Measurements from ENCODE around the gene PGBD5. TPM values are rescaled to one million over a fixed set of nuclear protein-coding genes. Genes with fewer than 3 reads are reported as not detected.

Gene PGBD5
- polyA plus RNA-seq, 1 donor (not counting 4 experiments of a cell fraction or from before 2014, with no cell fraction given) = 0.28 TPM

DNA sequence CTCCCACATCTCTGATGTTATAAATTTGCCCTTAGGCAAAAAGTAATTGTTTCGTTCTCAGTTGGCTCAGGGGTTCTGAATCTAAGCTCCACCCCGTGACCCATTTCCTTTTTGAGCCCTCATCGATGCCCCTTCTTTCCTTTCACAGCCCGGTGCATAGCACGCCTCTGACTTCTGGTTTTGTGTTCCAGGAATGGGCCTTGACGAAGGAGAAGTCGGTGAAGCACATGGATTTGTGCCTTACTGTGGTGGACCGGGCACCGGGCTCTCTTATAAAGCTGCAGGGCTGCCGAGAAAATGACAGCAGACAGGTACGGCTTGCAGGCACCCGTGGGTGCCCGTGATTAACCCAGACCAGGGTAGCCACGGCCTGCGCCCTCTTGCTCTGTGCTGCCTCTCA lies 151.9 kb downstream of the PGBD5 start:
- Histone ChIP-seq H3K4me3 (ENCODE audit: control insufficient read depth in 2 of 3, extremely low read depth in 1 of 3, insufficient read depth in 2 of 3, low read depth in 1 of 3, low read length in 3 of 3) (no peak overlapping the region), H3K36me3 (ENCODE audit: control insufficient read depth in 2 of 2, extremely low read depth in 1 of 2, insufficient read depth in 2 of 2, low read length in 2 of 2) (peaks cover 24 to 33% of the 10 kb centered on the region in 2 experiments), H3K27me3 (ENCODE audit: control insufficient read depth, extremely low read depth, insufficient read depth, low read length) (no peaks in the 10 kb centered on the region), H3K9me3 (ENCODE audit: control insufficient read depth, low read depth, low read length) (no peaks in the 10 kb centered on the region), H3K9ac (ENCODE audit: control insufficient read depth, extremely low read depth, insufficient read depth, low read length) (no peak overlapping the region), H3K9me1 (ENCODE audit: control insufficient read depth, extremely low read depth, insufficient read depth, low read length) (no peaks in the 10 kb centered on the region), H3K79me2 (ENCODE audit: control insufficient read depth, insufficient read depth, low read length) (no peaks in the 10 kb centered on the region), H2AFZ (ENCODE audit: control insufficient read depth, low read length) (no peak overlapping the region), H3K4me2 (ENCODE audit: control insufficient read depth, extremely low read depth, insufficient read depth, low read depth, low read length) (no peak overlapping the region), H3K4me1 (ENCODE audit: control insufficient read depth, extremely low read depth, insufficient read depth, low read length) (no peaks in the 10 kb centered on the region), H3K27ac (ENCODE audit: control insufficient read depth, insufficient read depth, low read length) (no peak overlapping the region), H4K20me1 (ENCODE audit: control insufficient read depth, extremely low read depth, insufficient read depth, low read length) (peaks cover 2% of the 10 kb centered on the region)
- dilution Hi-C loops (cut with MboI; ENCODE audit: extremely low pct_ligation_motif_present, low sequenced_read_pairs) = no loop called here
- TF ChIP-seq CTCF (optimal IDR thresholded peaks at IDR 0.05 in 1 of 3, IDR thresholded peaks at IDR 0.05 in 1 of 3, conservative IDR thresholded peaks at IDR 0.05 in 1 of 3; ENCODE audit: extremely low read depth in 1 of 3, insufficient read depth in 2 of 3, low read length in 3 of 3) = no peak
- no peak for TF ChIP-seq EZH2 (IDR thresholded peaks at IDR 0.05; ENCODE audit: low read length)
- FAIRE-seq (no peak), DNase-seq (ENCODE audit: low read depth, low spot score) (no peak)

GRCh38 chr1:230273141-230273710 lies 152.9 kb downstream of the PGBD5 start:
- Histone ChIP-seq H3K27me3 (ENCODE audit: control insufficient read depth, extremely low read depth, insufficient read depth, low read length) (no peaks in the 10 kb centered on the region), H2AFZ (ENCODE audit: control insufficient read depth, low read length) (no peak overlapping the region), H3K9me3 (ENCODE audit: control insufficient read depth, low read depth, low read length) (no peaks in the 10 kb centered on the region), H3K9ac (ENCODE audit: control insufficient read depth, extremely low read depth, insufficient read depth, low read length) (no peak overlapping the region), H3K4me3 (ENCODE audit: control insufficient read depth in 2 of 3, extremely low read depth in 1 of 3, insufficient read depth in 2 of 3, low read depth in 1 of 3, low read length in 3 of 3) (no peak overlapping the region), H3K36me3 (ENCODE audit: control insufficient read depth in 2 of 2, extremely low read depth in 1 of 2, insufficient read depth in 2 of 2, low read length in 2 of 2) (peaks cover 21 to 32% of the 10 kb centered on the region in 2 experiments), H3K9me1 (ENCODE audit: control insufficient read depth, extremely low read depth, insufficient read depth, low read length) (no peaks in the 10 kb centered on the region), H4K20me1 (ENCODE audit: control insufficient read depth, extremely low read depth, insufficient read depth, low read length) (peaks cover 2% of the 10 kb centered on the region), H3K4me1 (ENCODE audit: control insufficient read depth, extremely low read depth, insufficient read depth, low read length) (no peaks in the 10 kb centered on the region), H3K27ac (ENCODE audit: control insufficient read depth, insufficient read depth, low read length) (no peak overlapping the region), H3K79me2 (ENCODE audit: control insufficient read depth, insufficient read depth, low read length) (no peaks in the 10 kb centered on the region), H3K4me2 (ENCODE audit: control insufficient read depth, extremely low read depth, insufficient read depth, low read depth, low read length) (no peak overlapping the region)
- DNase-seq (ENCODE audit: low read depth, low spot score) (no peak), FAIRE-seq (no peak)
- TF ChIP-seq CTCF (optimal IDR thresholded peaks at IDR 0.05 in 1 of 3, IDR thresholded peaks at IDR 0.05 in 1 of 3, conservative IDR thresholded peaks at IDR 0.05 in 1 of 3; ENCODE audit: extremely low read depth in 1 of 3, insufficient read depth in 2 of 3, low read length in 3 of 3) (no peak), EZH2 (IDR thresholded peaks at IDR 0.05; ENCODE audit: low read length) (no peak)
- dilution Hi-C loops (cut with MboI; ENCODE audit: extremely low pct_ligation_motif_present, low sequenced_read_pairs) = no loop called here

Data from keratinocyte (primary cell).